Activated T-helper 1 cell treated with anti-CD3 and anti-CD28 coated beads, Interleukin-2, amount 50 U/mL, for 16 hours (primary cell): Measurements from ENCODE around the gene BTBD6.

Experiments used
- DNase-seq, 2 donors: peaks; one replicate each; pipeline ENCODE4 v3.0.0-alpha.2; 2020; ENCODE audit warnings: low read depth in 1 of 2, low spot score in 1 of 2

The BTBD6 gene

DNA sequence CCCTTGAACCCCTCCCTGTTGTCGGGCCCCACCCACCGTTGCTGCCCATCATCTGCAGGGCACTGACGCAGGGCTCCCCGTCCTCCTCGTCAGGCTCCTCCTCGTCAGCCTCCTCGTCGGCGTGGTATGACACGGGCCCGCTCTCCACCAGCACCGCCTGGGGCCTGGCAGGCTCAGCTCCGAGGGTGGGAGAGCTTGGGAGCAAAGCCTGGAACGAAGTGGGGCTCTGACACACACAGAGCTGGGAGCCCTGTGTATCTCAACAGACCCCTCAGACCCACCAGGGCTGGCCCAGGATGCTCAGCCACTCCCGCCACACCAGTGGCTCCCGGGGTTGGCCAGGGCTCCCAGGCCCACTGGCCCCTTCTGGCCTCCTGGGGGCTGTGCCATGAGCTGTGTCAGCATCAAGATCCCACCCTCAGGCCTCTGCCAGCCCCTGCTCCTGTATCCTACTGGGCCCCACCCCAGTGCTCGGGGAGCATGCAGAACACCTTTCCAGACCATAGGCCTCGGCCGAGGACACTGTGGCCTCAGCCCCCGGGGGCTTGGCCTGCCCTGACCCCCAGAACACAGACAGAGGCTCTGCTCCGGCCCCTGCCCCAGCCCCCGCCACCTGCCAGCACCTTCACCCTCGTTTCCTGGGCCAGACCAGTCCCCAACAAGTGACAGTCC is 37.1 kb upstream of the BTBD6 start:
- no peak for DNase-seq

DNA sequence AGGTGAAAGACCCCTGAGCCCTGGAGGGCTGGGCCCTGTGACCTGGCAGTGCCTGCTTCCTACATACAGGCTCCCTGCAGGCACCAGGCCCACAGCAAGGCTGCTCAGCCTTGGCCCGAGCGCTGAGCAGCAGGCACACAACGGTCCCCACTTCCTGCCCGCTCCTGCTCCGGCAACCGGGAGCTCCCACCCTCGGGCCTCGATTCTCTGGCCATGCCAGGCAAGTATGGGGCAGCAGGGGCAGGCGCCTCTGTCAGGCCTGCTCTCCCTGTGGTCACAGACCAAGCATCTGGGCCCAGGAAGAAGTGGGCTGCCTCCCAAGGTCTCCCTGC is 36.6 kb upstream of the BTBD6 start:
- DNase-seq: no peak

DNA sequence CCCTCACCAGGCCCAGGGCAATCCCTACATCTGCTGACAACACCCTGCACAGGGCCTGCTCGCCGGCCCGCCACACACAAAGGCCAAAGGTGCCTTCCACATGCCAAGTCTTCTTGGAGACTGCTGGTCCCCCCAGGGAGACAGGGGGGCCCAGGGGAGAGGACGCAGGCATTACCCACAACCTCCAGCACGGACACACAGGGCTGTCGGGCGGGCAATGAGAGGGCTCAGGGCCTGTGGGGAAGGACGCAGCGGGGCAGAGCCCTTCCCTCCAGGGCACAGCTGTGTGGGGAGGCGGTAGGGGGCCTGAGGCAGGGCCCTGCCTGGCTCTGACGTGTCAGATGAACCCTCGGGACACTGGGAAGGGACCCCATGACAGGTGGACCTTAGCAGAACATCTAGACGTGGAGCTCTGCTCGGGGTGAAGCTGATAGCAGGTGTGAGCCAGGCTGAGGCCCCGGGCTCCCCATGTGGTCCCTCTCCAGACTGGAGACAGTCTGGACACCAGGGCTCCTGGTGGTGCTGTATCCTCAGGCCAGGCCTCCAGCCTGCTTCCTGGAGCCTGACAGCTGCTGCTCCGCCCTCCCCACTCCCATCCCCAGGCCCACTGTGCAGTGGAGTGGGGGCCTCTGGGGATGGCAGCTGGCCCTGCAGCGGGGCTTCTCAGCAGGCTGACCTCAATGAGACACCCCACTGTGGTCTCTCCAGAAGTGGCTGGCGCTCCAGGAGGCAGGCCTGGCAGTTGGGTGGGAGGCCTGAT is 35.6 kb upstream of the BTBD6 start:
- DNase-seq: no peak

DNA sequence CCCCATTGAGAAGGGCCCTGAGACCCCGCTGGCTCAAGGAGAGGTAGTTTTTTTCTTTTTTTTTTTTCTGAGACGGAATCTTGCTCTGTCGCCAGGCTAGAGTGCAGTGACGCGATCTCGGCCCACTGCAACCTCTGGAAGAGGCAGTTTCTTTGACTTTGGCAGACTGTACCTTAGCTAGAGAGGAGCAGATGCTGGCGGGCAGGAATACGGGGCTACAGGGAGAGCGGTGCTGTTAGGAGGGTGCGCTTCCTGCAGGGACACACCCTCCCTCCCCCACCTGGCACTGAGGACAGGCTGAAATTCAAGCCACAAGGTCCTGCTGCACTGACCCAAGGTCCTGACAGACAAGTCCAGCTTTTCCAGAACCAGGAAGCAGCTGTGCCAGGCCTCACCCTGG is 35.0 kb upstream of the BTBD6 start:
- DNase-seq: no peak

DNA sequence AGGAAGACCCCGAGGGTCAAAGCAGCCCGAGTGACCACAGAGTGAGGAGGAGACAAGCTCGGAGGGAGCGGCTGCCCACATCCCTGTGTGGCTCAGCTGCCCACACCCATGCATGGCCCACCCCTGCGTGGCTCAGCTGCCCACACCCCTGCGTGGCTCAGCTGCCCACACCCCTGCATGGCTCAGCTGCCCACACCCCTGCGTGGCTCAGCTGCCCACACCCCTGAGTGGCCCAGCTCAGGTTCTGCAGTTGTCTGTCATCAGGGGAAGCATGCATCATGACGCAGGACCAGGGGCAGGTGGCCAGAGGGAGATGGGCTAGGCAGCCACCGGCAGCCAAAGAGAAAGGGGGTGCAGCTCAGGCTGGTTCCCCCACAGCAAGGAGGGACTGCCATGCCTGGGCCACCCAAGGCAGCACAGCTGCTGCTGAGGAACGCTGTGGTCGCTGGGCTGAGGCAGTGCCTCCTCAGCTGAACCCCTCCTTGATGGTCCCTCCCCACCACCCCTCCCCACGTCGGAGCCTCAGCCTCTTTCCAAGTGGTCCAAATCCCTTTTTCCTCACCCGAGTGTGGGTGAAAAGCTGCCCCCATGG is 33.9 kb upstream of the BTBD6 start:
- no peak for DNase-seq

DNA sequence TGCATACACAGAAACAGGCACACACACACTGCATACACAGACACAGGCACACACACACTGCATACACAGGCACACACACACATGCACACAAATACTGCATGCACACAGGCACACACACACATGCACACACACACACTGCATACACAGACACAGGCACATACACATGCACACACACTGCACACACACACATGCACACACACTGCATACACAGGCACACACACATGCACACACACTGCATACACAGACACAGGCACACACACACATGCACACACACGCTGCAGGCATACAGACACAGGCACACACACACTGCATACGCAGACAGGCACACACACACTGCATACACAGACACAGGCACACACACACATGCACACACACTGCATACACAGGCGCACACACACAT is 32.7 kb upstream of the BTBD6 start:
- no peak for DNase-seq

DNA sequence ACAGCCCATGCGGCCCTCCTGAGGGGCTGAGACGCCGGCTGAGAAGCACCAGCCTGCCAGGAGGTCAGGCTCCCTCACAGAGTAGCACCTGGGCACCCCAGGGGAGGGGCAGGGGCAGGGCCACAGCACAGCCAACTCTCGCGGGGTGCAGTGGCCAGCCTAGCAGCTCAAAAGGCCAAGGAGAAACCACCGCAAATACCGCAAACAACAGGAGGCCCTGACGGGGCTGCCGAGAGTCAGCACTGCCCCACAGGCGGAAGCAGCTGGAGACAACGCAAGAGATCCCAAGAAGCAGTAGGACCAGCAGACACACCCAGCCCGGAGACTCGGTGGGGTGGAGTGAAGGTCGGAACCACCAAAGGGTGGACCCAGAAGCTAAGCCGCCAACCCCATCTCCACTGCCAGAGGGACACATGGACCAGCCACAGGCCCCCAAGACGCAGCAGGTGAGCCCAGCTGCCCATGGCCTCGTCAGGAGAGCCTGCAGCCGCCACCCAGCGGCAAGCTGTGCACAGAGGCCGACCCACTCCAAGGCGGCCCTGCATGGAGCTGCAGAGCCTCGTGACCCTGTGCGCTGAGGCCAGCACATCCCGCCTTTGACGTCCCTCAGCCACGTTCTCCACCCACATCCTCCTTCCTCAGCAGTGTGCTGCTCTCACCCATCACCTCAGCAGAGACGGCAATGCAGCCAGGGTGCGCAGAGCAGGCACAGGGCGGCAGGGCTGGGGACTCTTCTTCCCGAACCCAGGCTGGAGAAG is 31.7 kb upstream of the BTBD6 start:
- no peak for DNase-seq

DNA sequence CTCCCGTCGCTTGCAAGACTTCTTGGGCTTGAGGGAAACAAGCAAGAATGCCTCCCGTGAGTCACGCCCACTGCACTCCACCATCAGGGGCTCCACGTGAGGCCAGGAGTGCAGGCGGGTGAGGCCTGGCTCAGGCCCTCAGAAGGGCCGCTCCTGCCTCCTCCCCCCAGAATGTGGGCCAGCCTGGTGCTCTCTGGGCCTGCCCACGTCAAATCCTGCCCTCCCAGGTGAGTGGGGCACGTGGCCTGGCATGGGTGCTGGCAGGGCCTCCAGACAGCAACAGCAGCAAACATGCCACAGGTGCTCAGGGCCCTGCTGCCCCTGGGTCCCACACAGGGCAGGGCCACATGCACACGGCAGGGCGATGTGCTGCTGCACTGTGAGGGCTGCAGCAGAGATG is 30.6 kb upstream of the BTBD6 start:
- DNase-seq: no peak

DNA sequence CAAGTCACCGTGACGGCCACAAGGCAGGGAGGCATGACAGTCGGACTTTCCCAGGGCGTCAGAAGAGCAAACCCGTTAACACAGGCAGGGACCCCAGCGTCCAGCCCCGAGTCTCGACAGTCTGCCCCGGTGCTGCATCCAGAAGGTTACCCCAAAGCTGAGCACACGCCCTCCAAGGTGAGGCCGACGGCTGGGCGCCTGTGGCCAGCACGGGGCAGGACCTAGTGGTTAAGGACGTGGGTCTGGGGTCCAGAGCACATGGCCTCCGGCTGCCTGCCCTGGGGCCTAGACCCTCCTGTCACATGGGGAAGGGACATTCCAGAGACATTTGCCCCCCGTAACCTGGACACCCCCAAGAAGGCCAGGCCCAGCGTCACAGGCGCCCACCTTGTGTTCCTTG is 29.7 kb upstream of the BTBD6 start:
- DNase-seq: no peak

DNA sequence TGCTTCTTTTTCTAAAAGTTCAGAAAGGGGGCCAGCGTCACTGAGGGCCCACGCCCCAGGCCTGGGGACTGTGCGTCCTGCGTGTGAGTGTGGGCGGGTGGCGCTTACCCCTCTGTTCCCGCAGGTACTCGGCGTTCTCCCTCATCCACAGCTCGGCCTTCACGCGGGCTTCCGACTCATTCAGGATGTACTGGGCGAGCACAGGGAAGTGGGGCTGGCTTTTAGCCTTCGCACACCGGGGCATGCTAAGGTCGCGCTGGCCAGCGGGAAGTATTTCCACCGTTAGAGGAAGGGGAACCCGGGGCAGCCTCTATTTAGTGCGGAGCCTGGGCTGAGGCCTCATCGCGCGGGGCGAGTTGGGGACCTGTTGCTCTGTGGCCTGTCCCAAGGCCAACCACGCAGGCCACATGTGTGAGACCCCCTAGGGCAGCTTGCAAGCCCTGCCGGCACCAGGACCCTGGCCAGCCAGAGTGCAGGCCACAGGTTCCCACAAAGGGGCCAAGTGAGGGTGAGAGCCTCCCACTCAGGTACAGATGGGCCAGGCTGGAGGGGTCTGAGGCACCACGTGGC is 29.2 kb upstream of the BTBD6 start:
- DNase-seq: no peak

DNA sequence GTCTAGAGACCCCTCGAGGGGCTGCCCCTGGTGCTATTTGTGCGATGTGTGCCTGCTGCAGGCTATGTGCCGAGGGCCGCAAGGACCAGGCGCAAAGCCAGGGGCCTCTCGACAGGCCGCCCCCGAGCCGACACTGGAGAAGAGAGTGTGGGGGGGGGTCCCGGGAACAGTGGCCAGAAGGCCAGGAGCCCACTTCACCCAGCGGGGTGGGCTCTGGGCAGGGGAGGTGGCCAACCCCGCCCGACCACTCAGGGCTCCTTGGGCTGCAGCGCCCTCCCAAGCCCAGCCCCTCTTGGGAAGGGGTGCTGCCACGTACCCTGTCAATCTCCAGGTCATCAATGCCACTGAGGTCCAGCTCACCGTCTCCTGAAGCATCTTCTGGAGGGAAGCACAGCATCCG is 28.6 kb upstream of the BTBD6 start:
- no peak for DNase-seq

DNA sequence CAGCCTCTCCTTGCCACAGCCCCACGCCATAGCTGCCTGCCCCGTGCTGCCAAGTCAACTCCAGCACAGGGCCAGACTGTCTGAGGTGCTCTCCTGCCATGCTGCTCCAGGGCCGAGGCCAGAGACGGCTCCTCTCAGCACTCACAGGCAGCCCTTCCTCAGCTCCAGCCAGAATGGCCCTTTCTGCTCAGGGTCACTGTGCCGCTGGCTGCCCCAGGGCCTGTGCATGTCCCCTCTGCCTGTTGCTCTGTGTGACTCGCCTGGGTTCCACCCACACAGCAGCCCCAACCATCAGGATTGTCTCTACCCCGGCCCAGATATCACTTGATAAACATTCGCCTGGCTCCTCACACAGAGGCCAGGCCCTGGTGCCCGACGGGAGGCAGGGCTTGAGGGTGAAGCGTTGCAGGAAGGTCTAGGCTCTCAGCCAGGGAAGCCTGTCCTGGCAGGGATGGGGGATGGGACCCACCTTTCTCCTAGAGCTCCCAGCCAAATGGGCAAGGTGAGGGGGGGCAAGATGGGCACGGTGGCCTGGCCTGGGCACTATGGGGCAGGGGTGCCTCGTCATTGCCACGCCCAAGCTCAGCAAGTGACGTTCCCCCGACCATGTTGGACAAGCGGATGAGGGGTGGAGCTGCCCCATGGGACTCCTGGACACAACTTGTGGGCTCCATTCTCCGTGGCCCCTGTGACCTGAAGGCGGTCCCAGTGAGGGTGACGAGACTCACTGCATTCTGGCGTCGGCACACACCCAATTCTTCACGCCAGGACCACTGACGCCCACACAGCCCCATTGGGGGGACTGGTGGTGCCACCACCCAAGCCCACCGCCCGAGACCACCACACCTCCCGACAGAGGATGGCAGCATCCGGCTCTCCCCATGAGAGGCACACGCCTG is 27.4 kb upstream of the BTBD6 start:
- no peak for DNase-seq

DNA sequence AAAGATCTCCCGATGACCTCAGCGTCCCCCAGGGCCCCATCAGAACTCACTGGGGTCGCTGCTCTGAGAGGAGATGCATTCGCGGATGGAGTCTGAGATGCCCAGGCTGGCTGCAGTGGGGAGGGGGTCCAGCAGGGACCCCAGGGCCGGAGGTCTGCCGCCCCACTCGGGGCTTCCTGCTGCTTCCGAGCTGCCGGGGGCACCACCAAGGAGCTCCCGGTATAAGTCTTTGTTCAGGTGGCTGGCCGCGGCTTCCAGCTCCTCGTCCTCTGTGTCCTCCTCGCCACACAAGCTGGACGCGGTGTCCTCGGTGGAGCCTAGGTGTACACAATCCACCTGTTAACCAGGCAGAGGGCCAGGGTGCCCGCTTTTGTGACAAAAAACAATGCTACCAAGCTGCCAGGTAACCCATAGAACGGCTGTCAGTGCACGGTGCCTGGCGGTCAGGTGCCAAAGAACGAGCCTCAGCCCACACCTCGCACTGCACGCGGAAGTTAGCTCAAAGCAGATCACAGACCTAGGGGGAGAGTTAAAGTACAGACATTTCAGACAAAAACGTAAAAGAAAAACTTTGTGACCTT is 26.6 kb upstream of the BTBD6 start:
- no peak for DNase-seq

DNA sequence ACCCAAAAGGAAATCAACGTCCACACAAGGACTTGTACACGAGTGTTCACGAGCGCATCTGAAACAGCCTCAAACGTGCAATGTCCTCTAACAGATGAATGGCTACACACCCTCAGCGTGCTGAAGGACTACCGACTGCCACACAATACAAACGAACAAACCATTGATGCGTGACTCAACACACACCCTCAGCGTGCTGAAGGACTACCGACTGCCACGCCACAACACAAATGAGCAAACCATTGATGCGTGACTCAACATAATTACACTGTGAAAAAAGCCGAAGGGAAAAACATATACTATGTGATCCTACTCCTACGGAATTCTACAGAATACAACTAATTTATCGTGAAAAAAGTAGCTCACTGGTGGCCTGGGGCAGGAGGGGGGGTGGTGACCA is 25.1 kb upstream of the BTBD6 start:
- no peak for DNase-seq

DNA sequence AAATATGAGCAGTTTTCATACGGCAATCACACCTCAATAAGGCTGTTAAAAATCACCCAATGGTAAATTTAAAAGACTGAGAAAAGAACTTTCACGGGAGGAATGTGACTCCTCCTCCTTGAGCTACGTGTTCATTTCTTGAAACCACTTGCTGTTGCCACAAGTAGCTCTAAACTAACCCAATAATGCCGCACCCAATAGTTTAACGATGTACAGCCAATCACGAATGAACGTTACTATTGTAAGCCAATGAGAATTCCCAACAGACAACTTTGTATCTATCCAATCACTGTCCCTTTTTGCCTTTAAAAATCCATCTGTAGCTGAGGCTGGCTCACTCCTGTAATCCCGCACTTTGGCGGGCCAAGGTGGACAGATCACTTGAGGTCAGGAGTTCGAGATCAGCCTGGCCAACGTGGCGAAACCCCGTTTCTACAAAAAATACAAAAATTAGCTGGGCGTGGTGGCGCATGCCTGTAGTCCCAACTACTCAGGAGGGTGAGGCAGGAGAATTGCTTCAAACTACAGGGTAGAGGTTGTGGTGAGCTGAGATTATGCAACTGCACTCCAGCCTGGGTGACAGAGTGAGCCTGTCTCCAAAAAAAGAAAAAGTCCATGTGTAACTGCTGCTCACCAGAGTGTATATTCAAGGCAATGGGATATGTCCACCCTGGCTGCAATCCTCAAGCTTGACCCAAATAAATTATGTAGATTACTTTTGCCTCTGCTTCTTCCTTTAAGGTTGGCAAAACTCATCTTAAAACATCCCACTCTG is 24.4 kb upstream of the BTBD6 start:
- DNase-seq: no peak

DNA sequence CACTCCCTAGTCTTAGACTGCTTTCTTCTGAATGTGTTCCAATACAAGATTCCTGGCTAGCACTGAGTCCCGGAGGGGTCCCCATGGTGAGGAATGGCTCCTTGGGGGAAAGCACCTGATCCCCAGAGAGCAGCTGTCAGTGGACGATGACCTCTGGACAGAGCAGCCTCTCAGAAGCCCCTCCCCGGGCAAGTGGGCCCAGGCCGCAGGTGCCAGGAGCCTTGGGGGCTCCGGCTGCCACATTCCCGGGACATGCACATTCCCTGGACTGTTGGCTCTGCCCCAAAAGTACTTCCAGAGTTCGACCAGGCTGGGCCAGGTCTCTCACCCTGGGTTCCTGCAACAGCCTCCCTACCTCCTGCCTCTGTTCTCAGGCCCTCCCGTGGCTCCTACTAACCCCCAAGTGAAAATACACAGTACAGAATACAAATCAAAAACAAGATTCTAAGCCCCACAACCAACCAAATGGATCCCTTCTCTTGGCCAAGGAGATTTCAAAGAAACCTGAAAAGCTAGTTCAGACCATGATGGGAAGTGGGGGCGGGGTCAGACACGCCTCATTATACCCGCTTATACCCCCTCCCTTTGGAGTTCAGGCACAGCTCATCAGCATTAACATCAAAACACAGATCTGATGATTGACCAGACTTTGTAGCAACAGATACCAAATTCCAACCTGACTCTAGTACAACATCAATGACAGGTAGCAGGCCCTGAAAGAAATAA is 23.3 kb upstream of the BTBD6 start:
- no peak for DNase-seq

DNA sequence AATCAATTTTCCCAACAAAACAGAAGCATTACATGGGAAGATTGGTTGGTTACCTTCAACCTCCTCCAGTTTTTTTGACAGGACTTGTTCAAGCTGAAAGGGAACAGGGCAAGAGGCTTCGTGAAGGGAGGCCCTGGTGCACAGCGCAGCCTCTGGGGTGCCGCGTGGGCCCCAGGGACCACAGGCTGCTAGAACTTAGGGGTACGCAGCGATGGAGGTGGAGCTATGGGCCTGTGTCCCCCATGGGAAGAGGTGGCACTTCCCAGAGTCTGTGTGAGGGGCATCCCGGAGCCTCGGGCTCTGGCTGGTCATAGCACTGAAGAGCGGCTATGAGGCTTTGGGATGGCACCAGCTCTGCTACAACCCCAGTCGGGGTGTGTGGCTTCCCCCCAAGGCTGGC is 22.1 kb upstream of the BTBD6 start:
- no peak for DNase-seq

DNA sequence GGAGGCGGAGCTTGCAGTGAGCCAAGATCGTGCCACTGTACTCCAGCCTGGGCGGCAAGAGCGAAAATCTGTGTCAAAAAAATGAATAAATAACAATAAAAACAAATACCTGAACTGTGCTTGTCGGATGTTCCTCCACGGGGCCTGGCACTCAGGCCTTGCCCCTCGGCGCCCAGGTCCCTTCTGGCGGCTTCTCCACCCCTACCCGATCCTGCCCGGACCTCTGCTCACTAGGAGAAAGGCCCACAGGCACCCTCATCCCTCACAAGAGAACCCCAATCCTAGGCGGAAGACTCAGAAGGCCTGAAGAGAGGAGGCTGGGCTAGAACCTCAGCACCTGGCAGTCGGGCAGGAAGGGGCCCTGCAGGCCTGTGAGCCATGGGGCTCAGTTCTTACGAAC is 21.0 kb upstream of the BTBD6 start:
- DNase-seq: no peak

DNA sequence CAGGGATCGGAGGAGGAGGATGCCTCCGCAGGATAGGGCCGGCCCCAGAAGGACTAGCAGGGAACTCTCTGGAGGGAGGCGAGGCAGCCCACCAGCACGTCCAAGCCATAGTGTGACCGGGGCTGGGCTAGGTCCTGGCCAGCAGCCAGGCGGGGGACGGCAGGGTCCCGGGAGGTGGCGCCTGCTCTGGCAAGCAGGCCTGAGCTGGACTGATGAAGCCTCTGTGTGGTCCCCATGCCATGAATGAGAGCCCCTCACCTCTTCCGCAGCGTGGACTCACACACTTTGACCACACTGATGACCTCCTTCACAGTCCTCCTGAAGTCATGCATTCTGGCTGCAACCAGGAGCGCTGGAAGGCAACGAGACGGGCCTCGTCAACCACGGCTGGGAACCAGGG is 19.8 kb upstream of the BTBD6 start:
- DNase-seq: no peak
